Ureter (tissue), 1 donor: ENCODE results near the gene SAFB2. TPM values are rescaled to one million over a fixed set of nuclear protein-coding genes. Genes with fewer than 3 reads are reported as not detected.

Source experiments
- DNase-seq: peaks from one replicate; pipeline ENCODE4 v3.0.0-alpha.2; 2020; ENCODE audit warnings: low spot score
- total RNA-seq: library from RNA; stranded (reverse); gene quantifications from one replicate; pipeline ENCODE4 v1.2.4, GENCODE V29; 2023
- donor health status: DM: yes; HTN: yes; CAD: no.

Gene SAFB2
- total RNA-seq, 1 donor from 2014 or later: 105 TPM

- no peak for DNase-seq
Measured at GRCh38 chr19:5579697-5580096, 42.9 kb downstream of the SAFB2 start.

GRCh38 chr19:5579286-5579685 lies 43.3 kb downstream of the SAFB2 start:
- no peak for DNase-seq

GRCh38 chr19:5578097-5578846 lies 44.3 kb downstream of the SAFB2 start:
- DNase-seq: peak; percentile 68

- DNase-seq: no peak
Measured at GRCh38 chr19:5575590-5575989, 47.0 kb downstream of the SAFB2 start.

- no peak for DNase-seq
Measured at GRCh38 chr19:5572556-5573286, 49.9 kb downstream of the SAFB2 start.

- DNase-seq: no peak
Measured at GRCh38 chr19:5571777-5572176, 50.8 kb downstream of the SAFB2 start.

GRCh38 chr19:5567970-5568407 lies 54.6 kb downstream of the SAFB2 start:
- no peak for DNase-seq

- no peak for DNase-seq
Measured at GRCh38 chr19:5567360-5567969, 55.1 kb downstream of the SAFB2 start, which contains the start of gene TINCR. TINCR (minus strand) TSS chr19:5567953.

GRCh38 chr19:5564930-5565329 lies 57.6 kb downstream of the SAFB2 start:
- no peak for DNase-seq

GRCh38 chr19:5563935-5564612 lies 58.5 kb downstream of the SAFB2 start:
- DNase-seq: no peak

- DNase-seq: no peak
Measured at GRCh38 chr19:5563008-5563431, 59.6 kb downstream of the SAFB2 start.

GRCh38 chr19:5562280-5562679 lies 60.3 kb downstream of the SAFB2 start:
- no peak for DNase-seq

GRCh38 chr19:5561559-5561958 lies 61.0 kb downstream of the SAFB2 start:
- no peak for DNase-seq

GRCh38 chr19:5560156-5560555 lies 62.4 kb downstream of the SAFB2 start:
- DNase-seq: no peak

- no peak for DNase-seq
Measured at GRCh38 chr19:5559804-5560133, 62.8 kb downstream of the SAFB2 start.

- no peak for DNase-seq
Measured at GRCh38 chr19:5558101-5558621, 64.4 kb downstream of the SAFB2 start.

- no peak for DNase-seq
Measured at GRCh38 chr19:5557691-5558090, 64.9 kb downstream of the SAFB2 start.

- no peak for DNase-seq
Measured at GRCh38 chr19:5554828-5555227, 67.7 kb downstream of the SAFB2 start.

GRCh38 chr19:5553892-5554291 lies 68.7 kb downstream of the SAFB2 start:
- DNase-seq: no peak

GRCh38 chr19:5547881-5548280 lies 74.7 kb downstream of the SAFB2 start:
- no peak for DNase-seq

- DNase-seq: no peak
Measured at GRCh38 chr19:5545984-5546383, 76.6 kb downstream of the SAFB2 start.

GRCh38 chr19:5545051-5545450 lies 77.5 kb downstream of the SAFB2 start:
- no peak for DNase-seq
